GM21825 (cell line): ENCODE results near the gene NUP205.
"Not testable (repeated sequence)": the region's sequence is repeated elsewhere in the genome, so short reads cannot be mapped to it uniquely, and the experiment has no call there.

Source experiments
- ATAC-seq: cut with Tn5 transposase; IDR thresholded peaks from one replicate; pipeline ENCODE4 v1.9.1; 2021; ENCODE audit warnings: mild to moderate bottlenecking, moderate library complexity; ENCODE audit not compliant: unreplicated experiment

NUP205 gene

DNA sequence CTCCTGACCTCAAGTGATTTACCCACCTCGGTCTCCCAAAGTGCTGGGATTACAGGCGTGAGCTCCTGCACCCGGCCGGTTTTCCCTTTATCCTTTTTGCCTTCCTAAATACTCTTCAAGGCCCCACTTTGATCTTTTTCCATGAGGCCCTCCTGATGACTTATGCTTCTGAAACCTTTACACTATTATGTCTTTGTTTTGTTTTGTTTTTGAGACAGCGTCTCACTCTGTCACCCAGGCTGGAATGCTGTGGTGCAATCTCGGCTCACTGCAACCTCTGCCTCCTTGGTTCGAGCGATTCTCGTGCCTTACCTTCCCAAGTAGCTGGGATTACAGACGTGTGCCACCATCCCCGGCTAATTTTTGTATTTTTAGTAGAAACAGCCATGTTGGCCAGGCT, 108.4 kb downstream of the NUP205 start:
- ATAC-seq: no peak

DNA sequence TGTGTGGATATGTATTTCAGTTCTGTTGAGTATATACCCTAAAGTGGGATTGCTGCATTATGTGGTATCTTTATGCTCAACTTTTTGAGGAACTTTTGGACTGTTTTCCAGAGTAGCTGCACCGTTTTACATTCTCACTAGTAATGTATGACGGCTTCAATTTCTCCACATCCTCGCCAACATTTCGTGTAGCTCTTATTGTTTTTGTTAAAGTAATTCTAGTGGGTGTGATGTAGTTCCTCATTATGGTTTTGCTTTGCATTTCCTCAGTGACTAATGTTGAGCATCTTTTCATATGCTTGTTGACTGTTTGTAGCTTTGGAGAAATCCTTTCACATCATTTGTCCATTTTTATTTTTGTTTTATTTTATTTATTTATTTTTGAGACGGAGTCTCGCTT, 109.1 kb downstream of the NUP205 start:
- ATAC-seq: no peak

DNA sequence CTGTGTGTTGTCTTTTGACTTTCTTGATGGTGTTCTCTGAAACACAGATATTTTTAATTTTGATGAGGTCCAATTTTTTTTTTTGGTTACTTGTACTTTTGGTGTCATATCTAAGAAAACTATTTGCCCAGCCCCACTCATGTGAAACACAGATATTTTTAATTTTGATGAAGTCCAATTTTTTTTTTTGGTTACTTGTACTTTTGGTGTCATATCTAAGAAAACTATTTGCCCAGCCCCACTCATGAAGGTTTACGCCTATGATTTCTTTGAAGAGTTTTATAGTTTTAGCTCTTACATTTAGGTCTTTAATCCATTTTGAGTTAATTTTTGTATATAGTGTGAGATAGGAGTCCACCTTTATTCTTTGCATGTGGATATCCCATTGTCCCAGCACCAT, 109.9 kb downstream of the NUP205 start:
- not testable (repeated sequence) for ATAC-seq

DNA sequence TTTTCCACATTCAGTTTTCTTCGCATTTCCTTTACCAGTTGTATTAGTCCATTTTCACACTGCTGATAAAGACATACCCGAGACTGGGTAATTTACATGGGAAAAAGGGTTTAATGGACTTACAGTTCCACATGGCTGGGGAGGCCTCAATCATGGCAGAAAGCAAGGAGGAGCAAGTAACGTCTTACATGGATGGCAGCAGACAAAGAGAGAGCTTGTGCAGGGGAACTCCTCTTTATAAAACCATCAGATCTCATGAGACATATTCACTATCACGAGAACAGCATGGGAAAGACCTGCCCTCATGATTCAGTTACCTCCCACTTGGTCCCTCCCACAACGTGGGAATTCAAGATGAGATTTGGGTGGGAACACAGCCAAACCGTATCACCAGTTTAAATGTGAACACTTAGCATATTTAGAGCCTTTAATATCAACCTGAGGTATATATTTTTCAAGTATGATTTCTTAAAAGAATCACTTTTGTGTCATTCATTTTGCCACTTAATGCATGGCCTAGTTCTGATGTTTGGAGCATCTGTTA, 111.2 kb downstream of the NUP205 start:
- ATAC-seq: not testable (repeated sequence)

DNA sequence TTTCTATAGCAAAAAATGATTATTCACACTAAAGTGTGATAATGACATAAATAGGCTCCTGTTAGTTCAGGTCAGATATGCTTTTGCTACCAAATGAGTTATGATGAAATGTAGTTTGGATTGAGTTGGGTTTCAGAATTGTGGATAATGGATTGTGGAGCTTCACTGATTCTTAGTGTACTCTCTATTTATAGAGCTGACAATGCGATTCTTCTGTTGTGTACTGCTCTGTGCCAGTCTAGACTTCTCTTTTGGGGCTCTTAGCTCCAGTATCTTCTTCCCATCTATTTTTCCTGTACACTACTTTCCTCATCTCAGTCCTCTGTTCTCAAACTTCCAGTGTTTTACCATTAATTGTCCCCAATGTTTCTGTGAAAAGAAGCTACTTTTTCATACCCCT, 112.1 kb downstream of the NUP205 start:
- no peak for ATAC-seq

DNA sequence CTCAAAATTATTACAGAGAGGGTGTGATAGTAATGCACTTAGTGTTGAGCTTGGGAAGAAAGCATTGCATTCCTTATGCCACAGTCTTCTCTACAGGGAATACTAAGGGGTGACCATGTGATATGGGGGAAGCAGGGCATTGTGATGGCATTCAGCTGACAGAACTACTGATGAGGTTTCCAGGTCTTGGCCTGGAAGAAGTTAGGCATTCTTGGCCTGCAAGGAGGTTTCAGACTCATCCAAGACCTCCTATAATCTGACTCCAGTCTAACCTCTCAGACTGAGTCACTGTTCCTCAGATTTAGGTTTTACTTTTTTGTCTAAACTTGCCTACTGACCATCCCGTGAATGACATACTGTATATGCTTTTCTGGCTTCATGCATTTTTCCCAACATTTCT, 112.5 kb downstream of the NUP205 start:
- no peak for ATAC-seq

DNA sequence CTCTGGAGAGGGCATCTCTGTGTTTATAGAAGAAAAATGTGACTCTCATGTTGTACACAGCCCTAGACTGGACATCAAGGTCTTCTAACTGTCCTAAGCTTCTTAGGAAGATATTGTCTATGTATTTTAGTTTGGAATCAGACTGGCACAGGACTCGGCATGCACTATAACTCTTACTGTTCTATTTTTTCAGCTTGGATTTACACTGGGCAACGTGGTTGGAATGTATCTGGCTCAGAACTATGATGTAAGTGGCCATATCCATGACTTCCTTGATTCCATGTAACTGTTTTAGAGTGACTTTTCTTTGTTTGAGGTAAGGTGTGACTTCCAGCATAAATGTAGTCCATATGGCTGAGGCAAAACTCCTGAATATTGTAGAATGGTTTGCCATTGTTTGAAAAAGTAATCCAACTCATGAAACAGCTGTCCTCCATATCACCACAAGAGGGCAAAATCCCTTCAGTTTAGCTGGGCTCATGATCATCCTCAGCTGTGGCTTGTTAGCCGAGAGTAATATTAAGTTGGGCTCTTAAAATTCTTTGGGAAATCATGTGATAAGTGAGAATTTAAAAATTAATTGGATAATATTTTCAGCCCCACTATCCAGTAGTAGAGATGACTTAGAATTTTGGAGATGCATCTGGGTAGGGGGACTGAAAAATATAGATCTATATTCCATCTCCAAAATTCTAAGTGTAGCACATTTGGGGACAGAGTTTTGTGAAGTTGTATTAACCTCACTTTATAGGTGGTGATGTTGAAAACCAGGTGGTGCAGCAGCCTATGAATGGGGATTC, 115.0 kb downstream of the NUP205 start:
- peak; percentile 76 for ATAC-seq

DNA sequence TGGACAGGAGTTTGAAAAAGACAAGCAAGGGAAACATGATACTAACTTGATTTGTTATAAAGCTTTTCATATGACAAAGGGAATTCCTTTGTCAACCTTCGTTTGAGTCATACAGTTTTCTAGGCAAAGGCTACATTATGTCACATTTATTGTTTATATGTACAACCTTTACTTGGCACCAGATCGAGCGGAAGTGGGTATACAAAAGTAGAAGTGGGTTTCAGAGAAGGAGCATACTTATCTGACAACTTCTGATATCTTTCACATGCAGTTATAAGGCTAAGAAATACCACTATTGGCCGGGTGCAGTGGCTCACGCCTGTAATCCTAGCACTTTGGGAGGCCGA, 115.6 kb downstream of the NUP205 start:
- ATAC-seq: no peak

DNA sequence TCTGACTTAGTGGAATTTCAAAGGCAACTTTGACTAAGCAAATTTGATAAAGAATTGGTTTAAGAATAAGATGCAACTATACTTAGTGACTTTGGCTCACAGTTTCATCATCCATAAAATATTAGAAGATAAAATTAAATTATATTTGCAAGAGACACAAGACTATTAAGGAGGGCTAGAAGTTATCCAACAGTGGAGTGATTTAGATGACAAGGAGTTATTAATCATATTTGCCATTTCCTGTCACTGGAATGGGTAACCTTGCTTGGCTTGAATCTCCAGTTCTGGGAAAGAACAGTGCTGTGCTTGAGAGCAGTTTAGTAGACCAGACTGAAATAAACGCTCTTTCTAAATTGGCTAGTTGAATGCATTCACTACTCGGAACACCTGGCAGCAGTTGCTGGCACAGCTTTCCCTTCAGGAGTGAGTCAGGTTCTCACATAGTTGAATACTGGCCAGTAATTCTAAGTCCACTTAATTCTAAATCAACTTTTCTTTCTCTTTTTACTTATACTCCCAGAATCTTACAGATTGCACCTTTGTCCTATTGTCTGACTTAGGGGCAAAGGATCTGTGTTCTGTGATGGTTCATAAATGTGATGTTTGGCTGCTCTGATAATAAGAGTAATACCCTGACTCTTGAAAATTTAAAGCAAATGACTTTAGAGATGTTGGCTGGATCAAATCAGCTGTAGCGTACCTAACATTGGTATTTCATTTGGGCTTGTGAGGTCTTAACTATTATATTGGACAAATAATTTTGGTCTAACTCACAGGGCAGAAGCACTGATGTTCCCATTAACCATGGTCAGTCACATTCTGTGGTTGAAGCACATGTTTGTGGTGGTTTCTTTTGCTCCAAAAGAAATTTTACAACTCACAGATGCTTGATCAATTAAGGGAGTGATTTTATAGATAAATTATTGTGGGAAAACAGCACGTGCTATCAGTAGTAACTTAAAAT, 121.2 kb downstream of the NUP205 start:
- ATAC-seq: no peak

DNA sequence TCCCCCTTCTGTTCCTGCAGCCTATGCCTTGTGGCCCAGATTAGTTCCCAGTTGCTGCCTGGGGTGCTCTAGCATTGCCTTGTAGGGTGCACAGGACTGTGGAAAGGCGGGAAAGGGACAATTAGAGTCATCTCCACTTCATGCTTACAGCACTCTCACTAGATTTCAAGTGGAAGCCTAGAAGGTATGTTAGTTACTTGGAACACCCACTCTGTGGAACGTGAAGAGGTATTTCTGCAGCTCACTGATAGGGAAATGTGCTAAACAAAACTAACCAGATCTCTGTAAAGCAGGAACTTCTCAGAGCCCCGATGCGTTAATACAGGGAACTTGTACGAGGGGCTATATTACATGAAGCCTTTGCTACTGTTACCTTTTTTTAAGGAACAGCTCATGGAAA, 124.0 kb downstream of the NUP205 start:
- ATAC-seq: no peak

DNA sequence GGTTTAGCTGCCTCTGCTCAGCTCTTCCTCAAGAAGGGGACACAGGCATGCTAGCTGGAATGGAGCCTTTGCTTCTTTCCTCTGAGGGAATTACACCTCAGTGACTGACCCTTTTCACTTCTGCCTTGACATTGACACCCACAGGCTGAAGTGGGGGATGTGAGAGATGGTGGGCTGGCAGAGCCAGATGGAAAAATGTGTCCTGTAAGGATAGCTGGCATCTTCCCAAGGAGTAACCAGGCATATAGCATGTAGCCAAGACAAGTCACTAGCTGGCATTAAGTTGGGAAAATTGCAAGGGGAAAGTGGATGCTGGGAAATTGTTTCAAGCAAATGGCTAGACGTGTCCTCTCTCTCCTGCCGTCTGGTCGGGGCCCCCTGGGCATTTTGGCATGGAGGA, 124.5 kb downstream of the NUP205 start:
- no peak for ATAC-seq

DNA sequence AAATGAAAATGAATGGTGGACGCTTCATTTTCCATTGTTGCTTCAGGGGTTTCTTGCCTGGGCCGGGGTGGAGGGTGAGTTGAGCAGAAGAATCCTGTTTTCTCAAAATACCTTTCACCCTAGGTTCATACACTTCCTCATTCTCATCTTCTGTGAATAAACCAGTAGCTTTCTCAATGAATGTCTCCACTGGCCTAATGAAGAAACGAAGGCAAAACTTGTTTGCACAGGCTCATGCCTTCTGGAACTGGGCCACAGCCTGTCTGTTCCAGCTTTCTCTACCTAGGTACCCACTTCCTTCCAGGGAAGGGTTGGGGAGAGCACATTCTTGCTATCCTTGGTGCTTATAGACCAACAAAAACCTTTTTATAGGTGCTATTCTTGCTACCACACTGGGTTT, 125.9 kb downstream of the NUP205 start:
- no peak for ATAC-seq

DNA sequence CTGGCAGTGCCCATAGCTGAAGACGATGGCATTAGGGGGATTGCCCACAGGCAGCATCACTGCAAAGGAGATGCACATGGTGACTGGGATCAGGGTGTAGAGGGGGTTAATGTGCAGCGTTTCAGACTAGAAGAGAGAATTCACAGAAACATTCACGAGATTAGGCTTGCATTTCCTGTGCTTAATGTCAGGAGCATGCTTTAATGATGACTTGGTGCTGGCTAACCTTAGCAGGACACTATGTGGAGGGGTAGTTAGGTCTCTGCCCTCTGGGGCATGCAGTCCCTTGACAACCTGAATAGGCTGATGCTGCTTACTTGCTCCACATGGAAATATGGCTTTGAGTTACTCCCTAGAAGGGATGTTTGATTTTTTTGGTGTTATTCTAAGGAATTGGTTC, 126.4 kb downstream of the NUP205 start:
- no peak for ATAC-seq

DNA sequence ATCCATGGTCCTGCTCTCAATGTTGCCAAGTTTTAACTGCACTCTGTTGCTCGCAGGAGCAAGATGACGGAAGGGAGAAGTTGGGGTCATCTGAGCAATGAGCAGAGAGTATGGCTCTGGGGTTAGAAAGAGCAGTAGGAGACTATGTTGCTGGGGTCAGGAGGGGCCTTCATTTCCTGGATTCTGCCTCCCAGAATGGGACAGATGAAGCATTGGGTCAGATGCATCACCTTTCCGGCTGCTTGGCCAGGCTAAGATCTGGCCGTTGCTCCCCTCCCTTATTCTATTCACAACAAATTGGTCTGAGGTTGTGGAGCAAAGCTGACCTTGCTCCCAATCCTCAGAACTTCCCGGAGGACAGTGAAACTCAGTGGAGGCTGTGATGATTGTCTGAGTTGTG, 127.0 kb downstream of the NUP205 start:
- ATAC-seq: no peak

DNA sequence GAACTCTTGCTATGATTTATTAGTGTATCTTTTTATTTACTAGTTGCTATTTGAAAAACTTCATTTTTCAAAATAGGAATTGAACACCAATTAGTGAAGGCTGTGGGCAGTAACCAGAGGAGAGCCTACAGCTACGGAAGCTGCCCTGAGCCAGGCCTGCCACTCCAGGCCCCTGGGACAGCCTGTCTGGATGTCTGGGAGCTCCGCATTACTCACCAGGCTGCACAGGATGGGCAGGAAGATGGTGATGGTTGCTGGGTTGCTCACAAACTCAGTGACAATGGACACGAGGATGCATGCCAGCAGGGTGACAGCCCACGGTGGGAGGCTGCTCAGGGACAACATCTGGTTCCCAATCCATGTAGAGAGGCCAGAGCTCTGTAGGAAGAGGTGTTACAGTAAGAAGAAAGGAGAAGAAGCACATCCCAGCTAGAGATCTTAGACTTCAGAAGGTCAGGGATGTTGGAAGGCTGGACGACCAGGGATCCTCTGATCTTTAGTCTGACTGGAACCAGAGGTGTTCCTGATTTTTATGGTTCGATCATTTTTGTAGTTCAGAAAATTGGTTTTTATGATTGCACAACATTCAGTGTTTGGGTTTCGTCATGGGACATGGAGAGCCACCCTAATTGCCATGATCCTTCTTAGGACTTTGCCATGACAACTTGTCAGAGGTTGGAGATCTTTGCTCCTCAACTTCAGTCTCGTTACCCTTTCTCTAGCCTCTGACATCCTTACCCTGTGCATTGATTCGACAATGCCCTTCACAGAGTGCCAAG, 127.8 kb downstream of the NUP205 start:
- no peak for ATAC-seq

DNA sequence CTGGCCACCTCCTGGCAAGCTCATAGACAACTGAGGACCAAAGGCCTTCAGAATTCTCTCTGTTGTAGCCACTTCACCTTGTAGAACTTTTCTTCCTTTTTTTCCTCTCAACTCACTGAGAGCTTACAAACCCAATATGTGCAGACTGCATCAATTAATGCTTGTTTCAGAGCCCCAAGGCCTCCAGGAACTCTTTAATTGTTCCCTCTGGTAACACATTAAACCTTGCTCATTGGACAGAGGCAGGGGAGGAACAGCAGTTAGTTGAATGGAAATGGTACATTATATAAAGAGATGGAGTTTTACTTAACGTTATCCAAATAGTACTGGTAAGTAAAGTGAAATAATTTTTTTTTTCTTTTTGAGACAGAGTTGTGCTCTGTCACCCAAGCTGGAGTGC, 129.7 kb downstream of the NUP205 start:
- no peak for ATAC-seq

DNA sequence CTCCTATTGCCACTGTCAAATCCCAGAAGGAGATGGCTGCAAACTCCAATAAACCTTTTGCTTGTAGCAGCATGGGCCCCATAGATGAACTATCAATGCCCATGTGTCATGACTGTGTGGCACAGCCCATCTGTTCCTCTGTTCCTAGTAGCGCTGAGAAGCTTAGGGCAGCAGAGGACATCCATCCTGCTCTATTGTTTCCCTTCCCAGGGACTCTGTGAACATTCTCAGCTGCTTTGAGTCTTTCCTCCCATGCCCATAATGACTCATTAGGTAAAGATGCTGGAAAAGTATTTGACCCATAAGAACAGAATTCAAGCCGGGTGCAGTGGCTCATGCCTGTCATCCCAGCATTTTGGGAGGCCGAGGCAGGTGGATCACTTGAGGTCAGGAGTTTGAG, 132.8 kb downstream of the NUP205 start:
- ATAC-seq: no peak

DNA sequence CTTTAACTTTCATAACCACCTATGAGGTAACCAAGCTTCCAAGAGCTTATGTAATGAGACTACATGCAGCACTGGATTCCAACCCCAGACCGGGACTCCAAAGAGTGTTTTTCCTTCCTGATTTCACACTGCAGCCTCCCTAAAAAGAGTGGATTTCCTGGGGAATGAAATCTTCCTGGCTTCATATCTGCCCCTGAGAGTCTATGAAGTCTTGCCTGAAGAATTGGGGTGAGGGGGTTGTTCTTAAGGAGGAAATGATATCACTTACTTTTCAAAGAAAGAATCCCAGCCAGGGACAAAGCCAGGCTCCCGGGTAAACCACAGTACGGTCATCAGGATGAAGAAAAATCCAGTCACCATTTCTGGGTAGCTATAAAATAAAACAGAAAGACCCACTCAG, 134.3 kb downstream of the NUP205 start:
- no peak for ATAC-seq

DNA sequence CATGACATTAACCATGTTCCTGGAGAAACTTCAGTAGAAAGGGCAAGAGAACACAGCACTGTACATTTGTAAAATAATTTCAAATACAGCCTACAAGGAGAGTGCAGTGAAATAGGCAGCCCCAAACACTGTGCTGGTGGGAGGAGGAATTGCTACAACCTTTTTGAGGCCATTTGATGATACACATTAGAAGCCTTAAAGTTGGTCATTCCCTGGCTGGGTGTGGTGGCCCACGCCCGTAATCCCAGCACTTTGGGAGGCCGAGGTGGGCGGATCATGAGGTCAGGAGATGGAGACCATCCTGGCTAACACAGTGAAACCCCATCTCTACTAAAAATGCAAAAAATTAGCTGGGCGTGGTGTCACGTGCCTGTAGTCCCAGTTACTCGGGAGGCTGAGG, 134.9 kb downstream of the NUP205 start:
- ATAC-seq: not testable (repeated sequence)

DNA sequence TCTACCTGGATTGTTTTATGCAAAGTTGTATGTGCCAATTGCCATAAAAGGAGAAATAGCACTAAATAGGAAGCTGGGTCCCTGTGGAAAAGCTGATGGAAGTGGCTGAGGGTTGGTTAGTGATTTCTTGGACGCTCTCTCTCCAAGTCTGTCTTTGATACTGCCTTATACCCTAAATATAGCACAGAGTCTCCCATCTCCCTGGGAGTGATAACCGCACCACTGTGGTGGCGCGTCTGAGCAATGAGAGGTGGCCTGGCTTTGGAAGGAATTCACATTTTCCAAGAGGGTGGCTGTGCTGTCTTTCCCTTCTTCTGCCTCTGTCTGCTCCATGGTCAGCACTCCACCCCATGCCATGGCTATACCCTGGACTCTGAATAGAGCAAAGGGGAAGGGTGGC, 135.8 kb downstream of the NUP205 start:
- no peak for ATAC-seq
